ENCODE data around the gene TMCO1. TPM values are rescaled to one million over a fixed set of nuclear protein-coding genes. Genes with fewer than 3 reads are reported as not detected.

TMCO1 gene
- total and polyA plus RNA-seq, 2 of the 13 experiments (the other 11 are each of a cell fraction or from before 2014, with no cell fraction given): 106 to 119 TPM

GRCh38 chr1:165763442-165763841, 5.2 kb downstream of the TMCO1 start:
- intact Hi-C loops (cut with micrococcal nuclease; ENCODE audit: unreplicated experiment) (no loop called here), in situ Hi-C loops (cut with HindIII; ENCODE audit: extremely low pct_ligation_motif_present, low pct_unique_long_range_greater_than_20kb) (no loop called here)
- peaks cover 13% of the 10 kb centered on the region for H3K79me2 ChIP-seq (ENCODE audit: insufficient read depth, low read length)
- no peak overlapping the region for H3K9ac ChIP-seq (ENCODE audit: insufficient read depth, low read depth, low read length)
- ChIA-PET CTCF (ENCODE audit: low intra/inter-chr PET ratio, low total read pairs) (no interaction called here), POLR2A (no interaction called here)
- DNase-seq (ENCODE audit: low spot score) (no peak), ATAC-seq (no peak), FAIRE-seq (no peak)
- no peak overlapping the region for H3K4me3 ChIP-seq (replicated peaks in 1 of 3; ENCODE audit: insufficient read depth in 1 of 3, low read depth in 2 of 3, low read length in 3 of 3)
- peaks cover 19% of the 10 kb centered on the region for H3K4me1 ChIP-seq (ENCODE audit: insufficient read depth, low read length)
- H3K27ac ChIP-seq (ENCODE audit: extremely low read length, insufficient read depth, low read length): no peak overlapping the region
- BruUV-seq (replicated peaks): no TSS peak
- 99% methylated on average over 2 of the region's 2 CpGs for WGBS (ENCODE audit: low lambda C conversion rate)
- H4K20me1 ChIP-seq (ENCODE audit: insufficient read depth, low read length): no peaks in the 10 kb centered on the region
- H2AFZ ChIP-seq (ENCODE audit: low read length): no peak overlapping the region
- no peaks in the 10 kb centered on the region for H3K9me3 ChIP-seq (ENCODE audit: low read length)
- H3K27me3 ChIP-seq (ENCODE audit: control insufficient read depth in 1 of 2, insufficient read depth in 2 of 2, low read length in 2 of 2): no peaks in the 10 kb centered on the region; a peak in 1 of 5 replicates
- H3K36me3 ChIP-seq (replicated peaks in 1 of 2; ENCODE audit: control insufficient read depth in 1 of 2, insufficient read depth in 2 of 2, low read length in 2 of 2): peaks cover 7 to 49% of the 10 kb centered on the region in 2 experiments; a peak in 4 of 5 replicates
- H3K4me2 ChIP-seq (ENCODE audit: low read depth, low read length): no peak overlapping the region
- no peak for TF ChIP-seq ELF4 (CRISPR knock-in tag; IDR thresholded peaks at IDR 0.05; ENCODE audit: borderline replicate concordance)
- TF ChIP-seq POLR2A (IDR thresholded peaks at IDR 0.05; ENCODE audit: insufficient read depth in 1 of 2, low read depth in 2 of 2, low read length in 2 of 2): no peak
- TF ChIP-seq, protein P1, sequence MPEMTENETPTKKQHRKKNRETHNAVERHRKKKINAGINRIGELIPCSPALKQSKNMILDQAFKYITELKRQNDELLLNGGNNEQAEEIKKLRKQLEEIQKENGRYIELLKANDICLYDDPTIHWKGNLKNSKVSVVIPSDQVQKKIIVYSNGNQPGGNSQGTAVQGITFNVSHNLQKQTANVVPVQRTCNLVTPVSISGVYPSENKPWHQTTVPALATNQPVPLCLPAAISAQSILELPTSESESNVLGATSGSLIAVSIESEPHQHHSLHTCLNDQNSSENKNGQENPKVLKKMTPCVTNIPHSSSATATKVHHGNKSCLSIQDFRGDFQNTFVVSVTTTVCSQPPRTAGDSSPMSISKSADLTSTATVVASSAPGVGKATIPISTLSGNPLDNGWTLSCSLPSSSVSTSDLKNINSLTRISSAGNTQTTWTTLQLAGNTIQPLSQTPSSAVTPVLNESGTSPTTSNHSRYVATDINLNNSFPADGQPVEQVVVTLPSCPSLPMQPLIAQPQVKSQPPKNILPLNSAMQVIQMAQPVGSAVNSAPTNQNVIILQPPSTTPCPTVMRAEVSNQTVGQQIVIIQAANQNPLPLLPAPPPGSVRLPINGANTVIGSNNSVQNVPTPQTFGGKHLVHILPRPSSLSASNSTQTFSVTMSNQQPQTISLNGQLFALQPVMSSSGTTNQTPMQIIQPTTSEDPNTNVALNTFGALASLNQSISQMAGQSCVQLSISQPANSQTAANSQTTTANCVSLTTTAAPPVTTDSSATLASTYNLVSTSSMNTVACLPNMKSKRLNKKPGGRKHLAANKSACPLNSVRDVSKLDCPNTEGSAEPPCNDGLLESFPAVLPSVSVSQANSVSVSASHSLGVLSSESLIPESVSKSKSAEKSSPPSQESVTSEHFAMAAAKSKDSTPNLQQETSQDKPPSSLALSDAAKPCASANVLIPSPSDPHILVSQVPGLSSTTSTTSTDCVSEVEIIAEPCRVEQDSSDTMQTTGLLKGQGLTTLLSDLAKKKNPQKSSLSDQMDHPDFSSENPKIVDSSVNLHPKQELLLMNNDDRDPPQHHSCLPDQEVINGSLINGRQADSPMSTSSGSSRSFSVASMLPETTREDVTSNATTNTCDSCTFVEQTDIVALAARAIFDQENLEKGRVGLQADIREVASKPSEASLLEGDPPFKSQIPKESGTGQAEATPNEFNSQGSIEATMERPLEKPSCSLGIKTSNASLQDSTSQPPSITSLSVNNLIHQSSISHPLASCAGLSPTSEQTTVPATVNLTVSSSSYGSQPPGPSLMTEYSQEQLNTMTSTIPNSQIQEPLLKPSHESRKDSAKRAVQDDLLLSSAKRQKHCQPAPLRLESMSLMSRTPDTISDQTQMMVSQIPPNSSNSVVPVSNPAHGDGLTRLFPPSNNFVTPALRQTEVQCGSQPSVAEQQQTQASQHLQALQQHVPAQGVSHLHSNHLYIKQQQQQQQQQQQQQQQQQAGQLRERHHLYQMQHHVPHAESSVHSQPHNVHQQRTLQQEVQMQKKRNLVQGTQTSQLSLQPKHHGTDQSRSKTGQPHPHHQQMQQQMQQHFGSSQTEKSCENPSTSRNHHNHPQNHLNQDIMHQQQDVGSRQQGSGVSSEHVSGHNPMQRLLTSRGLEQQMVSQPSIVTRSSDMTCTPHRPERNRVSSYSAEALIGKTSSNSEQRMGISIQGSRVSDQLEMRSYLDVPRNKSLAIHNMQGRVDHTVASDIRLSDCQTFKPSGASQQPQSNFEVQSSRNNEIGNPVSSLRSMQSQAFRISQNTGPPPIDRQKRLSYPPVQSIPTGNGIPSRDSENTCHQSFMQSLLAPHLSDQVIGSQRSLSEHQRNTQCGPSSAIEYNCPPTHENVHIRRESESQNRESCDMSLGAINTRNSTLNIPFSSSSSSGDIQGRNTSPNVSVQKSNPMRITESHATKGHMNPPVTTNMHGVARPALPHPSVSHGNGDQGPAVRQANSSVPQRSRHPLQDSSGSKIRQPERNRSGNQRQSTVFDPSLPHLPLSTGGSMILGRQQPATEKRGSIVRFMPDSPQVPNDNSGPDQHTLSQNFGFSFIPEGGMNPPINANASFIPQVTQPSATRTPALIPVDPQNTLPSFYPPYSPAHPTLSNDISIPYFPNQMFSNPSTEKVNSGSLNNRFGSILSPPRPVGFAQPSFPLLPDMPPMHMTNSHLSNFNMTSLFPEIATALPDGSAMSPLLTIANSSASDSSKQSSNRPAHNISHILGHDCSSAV (CRISPR knock-in tag; IDR thresholded peaks at IDR 0.05; ENCODE audit: borderline replicate concordance): no peak
- no peak for TF ChIP-seq ZNF549 (CRISPR knock-in tag; IDR thresholded peaks at IDR 0.05)
- TF ChIP-seq PAX8 (CRISPR knock-in tag; IDR thresholded peaks at IDR 0.05; ENCODE audit: borderline replicate concordance): no peak
- TF ChIP-seq PRDM15 (CRISPR knock-in tag; IDR thresholded peaks at IDR 0.05): no peak
- no peak for TF ChIP-seq MED13 (CRISPR knock-in tag; IDR thresholded peaks at IDR 0.05)
- no peak for TF ChIP-seq NCOA2 (CRISPR knock-in tag; IDR thresholded peaks at IDR 0.05)
- TF ChIP-seq, protein P2, sequence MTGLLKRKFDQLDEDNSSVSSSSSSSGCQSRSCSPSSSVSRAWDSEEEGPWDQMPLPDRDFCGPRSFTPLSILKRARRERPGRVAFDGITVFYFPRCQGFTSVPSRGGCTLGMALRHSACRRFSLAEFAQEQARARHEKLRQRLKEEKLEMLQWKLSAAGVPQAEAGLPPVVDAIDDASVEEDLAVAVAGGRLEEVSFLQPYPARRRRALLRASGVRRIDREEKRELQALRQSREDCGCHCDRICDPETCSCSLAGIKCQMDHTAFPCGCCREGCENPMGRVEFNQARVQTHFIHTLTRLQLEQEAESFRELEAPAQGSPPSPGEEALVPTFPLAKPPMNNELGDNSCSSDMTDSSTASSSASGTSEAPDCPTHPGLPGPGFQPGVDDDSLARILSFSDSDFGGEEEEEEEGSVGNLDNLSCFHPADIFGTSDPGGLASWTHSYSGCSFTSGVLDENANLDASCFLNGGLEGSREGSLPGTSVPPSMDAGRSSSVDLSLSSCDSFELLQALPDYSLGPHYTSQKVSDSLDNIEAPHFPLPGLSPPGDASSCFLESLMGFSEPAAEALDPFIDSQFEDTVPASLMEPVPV (CRISPR knock-in tag; IDR thresholded peaks at IDR 0.05): no peak
- no peak for TF ChIP-seq POLR2AphosphoS5 (IDR thresholded peaks at IDR 0.05; ENCODE audit: low read depth, low read length)
- no peak for TF ChIP-seq ZNF839 (CRISPR knock-in tag; IDR thresholded peaks at IDR 0.05; ENCODE audit: borderline replicate concordance)
- no peak for TF ChIP-seq TBX3 (IDR thresholded peaks at IDR 0.05; ENCODE audit: borderline replicate concordance)
- TF ChIP-seq ADNP (CRISPR knock-in tag; IDR thresholded peaks at IDR 0.05): no peak

Data from HepG2 (cell line).